Measurements from ENCODE around the gene ADAP1. TPM values are rescaled to one million over a fixed set of nuclear protein-coding genes. Genes with fewer than 3 reads are reported as not detected.
A peak's percentile ranks its signal among the peaks of the same experiment; 100 is the strongest.
"Not testable (repeated sequence)": the region's sequence is repeated elsewhere in the genome, so short reads cannot be mapped to it uniquely, and the experiment has no call there.

Gene ADAP1
- total RNA-seq, 1 donor from 2014 or later: 10.0 TPM

GRCh38 chr7:951881-952547, 2.5 kb downstream of the ADAP1 start:
- DNase-seq (ENCODE audit: missing footprints): no peak
- ATAC-seq: no peak
- intact Hi-C loops (cut with DNase I): loop anchor here (10.0 kb wide), 1 partner anchor 47 kb away; no protein-coding TSS in a partner anchor

DNA sequence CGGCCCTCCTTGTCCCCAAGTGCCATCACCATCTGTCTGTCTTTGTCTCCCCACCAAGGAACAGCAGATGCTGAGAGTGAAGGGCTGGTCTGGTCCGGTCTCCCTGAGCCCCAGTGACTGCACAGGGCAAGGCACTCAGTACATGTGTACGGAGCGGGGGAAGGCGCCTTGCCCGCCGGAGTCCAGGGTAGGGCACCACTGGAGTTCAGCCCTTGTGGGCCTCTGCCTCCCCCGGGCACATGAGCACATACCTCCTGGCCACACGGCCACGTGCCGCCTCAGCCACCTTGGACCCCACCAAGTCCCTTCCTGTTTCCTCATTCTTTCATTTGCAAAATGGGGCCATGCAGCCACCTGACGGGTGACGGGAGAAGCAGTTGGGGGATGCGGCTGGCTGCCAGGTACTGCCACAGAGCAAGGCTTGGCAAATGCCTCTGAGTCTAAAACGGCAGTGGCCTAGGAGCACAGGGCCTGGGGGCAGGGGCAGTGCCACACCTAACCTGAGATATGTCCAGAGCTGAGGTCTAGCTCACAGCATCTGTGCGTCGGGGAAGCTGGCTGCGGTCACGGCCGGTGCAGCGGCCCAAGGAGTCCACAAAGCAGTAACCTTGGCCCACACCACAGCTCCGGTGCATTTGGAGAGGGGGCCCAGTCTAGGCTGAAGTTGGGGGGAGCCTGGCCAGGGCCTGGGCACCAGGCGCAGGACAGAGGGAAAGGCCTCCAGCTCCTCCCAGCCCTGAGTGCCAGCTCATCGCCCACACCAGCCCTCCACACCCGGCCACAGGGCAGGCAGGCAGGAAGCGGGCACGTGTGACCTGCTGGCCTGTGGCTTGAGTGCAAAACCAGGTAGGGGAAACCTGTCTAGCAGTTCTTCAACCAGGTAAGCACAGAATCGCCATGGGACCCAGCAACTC, 5.2 kb downstream of the ADAP1 start:
- intact Hi-C loops (cut with DNase I): no loop called here
- no peak for DNase-seq (ENCODE audit: missing footprints)
- no peak for ATAC-seq

DNA sequence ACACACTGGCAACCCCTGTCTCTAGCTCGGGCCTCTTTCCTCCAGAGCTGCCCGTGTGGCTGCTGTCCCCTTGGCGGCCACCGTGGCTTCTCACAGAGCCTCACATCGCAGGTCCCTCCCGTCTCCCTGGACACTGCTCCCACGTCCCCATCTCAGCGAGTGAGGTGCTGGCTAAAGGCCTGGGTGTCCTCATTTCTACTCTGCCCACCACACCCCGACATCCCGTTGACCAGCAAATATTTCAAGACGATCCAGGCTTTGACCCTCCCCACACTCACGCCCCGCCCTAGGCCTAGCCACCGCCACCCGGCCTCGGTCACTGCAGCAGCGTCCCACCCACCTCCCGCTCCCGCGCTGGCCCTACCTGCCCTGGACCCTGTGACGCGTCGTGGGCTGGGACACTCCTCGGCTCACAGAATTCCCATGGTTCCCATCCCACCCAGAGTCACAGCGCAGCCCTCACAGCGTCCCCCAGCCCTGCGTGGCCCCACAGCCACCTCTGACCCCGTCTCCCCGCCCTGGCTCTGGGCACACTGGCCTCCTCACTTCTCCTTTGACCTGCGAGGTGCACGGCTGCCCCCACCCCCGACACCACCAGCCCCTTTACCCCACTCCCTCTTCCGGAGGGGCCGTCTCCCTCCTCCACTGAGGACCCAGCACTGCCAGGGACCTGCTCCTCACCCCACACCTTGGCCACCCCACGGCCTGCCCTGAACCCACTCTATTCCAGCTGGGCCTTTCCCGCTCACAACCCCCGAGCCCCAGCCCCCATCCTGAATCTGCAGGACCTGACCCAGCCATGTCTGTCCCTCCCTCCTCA, 6.9 kb downstream of the ADAP1 start:
- ATAC-seq (no peak), DNase-seq (ENCODE audit: missing footprints) (no peak)
- intact Hi-C loops (cut with DNase I): no loop called here

DNA sequence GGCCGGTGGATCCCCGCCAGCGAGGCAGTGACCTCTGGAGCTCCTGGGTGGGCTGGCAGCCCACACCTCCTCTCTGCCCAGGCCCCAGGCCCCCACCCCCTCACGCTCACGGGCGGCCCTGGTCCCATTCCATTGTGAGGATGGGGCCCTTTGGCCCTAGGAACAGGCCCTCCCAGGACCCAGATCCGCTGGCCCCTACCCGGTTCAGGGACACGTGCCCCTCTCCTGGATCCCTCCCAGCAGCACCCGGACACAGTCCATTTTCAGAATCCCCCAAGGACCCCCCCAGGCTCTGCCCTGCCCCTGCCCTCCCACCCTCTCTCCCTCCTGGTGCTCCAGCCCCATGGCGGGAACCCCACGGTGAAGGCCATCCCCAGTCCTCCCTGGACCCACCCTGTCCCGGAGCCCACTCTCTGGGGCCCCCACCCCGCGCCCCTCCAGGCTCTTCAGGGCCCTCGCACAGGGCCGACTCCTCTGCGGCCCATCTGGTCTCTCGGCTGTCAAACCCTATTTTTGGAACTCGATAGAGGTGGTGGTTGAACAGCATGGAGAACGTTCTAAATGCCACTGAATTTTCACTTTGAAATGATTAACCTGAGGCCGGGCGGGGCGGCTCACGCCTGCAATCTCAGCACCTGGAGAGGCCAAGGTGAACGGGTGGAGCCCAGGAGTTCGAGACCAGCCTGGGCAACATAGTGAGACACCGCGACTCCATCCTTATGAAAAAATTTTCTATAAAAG, 8.1 kb downstream of the ADAP1 start:
- ATAC-seq (no peak), DNase-seq (ENCODE audit: missing footprints) (no peak)
- intact Hi-C loops (cut with DNase I): no loop called here

- DNase-seq (ENCODE audit: missing footprints) (no peak), ATAC-seq (peak; percentile 28)
- intact Hi-C loops (cut with DNase I): no loop called here
Observed at GRCh38 chr7:945556-946255, 8.8 kb downstream of the ADAP1 start.

- intact Hi-C loops (cut with DNase I): no loop called here
- DNase-seq (ENCODE audit: missing footprints) (no peak), ATAC-seq (no peak)
Observed at GRCh38 chr7:945147-945555, 9.3 kb downstream of the ADAP1 start.

DNA sequence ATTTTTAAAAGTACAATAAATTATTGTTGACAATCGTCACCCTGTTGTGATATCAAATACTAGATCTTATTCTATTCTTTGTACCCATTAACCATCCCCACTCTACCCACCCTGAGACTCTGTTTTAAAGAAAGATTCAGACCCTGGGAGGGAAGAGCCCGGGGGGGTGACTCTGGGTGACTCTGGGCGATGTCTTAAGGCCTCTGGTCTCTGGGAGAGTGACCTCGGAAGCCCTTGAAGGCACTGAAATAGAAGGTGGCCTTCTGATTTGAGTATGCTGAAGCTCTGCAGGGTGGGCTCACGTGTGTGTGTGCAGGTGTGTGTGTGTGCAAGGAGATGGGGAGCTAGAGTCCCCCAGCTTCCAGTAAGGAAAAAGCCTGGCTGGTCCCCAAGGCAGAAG, 9.7 kb downstream of the ADAP1 start:
- DNase-seq (ENCODE audit: missing footprints) (no peak), ATAC-seq (no peak)
- intact Hi-C loops (cut with DNase I): no loop called here

- intact Hi-C loops (cut with DNase I); DNase-seq (ENCODE audit: missing footprints); ATAC-seq: not testable (repeated sequence)
Observed at GRCh38 chr7:943793-944192, 10.7 kb downstream of the ADAP1 start.

DNA sequence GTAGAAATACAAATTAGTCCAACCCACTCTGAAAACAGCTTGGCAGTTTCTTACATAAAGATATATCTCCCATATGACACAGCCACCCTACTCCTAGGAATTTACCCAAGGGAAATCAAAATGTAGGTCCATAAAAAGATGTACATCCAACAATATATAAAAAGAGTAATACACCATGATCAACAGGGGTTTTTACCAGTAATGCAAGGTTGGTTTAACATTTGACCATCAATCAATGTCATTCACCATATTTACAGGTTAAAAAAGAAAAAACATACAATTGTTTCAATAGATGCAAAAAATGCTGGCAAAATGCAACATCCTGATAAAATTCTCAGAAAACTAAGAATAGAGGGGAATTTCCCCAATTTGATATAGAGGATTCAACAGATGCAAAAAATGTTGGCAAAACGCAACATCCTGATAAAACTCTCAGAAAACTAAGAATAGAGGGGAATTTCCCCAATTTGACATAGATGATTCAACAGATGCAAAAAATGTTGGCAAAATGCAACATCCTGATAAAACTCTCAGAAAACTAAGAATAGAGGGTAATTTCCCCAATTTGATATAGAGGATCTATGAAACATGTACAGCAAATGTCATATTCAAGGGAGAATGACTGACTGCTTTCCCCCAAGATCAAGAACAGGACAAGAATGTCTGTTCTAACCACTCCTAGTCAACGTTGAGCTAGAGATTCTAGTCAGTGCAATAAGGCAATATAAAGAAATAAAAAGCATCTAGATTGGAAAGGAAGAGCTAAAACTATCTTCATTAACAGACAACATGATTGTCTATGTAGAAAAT, 13.7 kb downstream of the ADAP1 start:
- ATAC-seq: no peak
- intact Hi-C loops (cut with DNase I): no loop called here
- DNase-seq (ENCODE audit: missing footprints): no peak

DNA sequence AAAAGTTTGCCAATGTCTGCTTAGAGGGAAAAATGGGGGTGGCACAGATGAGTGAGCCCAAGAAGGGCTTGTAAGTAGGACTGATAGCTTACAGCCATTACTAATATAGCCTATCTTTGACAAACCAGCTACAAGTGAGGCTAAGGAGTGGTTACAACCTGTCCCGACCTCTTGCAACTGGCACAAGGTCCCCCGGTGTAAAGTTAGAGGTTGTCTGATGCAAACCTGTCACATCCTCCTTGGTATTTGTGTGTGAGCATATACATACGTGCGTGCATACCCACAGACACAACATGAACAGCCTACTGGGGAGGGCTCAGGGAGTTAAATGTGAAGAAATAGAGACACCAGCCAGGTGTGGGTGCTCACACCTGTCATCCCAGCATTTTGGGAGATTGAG, 14.6 kb downstream of the ADAP1 start:
- ATAC-seq (no peak), DNase-seq (ENCODE audit: missing footprints) (no peak)
- intact Hi-C loops (cut with DNase I): no loop called here

DNA sequence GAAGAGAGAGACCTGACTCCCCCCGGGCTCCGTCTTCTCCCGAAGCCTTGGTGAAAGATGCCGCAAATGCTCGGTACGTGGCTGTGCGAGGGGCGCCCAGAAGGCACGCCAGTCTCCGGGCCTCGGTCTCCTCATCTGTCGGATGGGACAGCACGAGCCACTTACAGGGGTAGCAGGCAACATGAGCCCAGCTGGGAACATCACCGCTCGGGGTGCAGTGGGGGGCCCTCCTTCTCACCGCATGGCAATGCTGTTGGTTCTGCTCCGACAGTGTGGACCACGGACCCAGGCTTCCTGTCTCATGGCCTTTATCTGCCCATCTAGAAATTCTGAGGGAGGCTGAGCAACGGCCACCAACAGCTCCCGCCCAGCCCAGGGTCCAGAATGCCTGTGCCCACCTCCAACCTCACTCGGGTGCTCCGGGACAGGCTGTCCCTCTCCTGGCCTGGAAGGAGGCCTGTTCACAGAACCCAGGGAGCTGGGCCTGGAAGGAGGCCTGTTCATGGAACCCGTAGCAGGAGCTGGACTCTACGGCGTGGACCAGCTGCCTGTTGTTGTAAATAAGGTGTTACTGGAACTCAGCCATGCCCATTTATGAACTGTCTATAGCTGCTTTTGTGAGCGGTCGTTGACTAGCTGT, 15.8 kb downstream of the ADAP1 start:
- intact Hi-C loops (cut with DNase I): no loop called here
- ATAC-seq (no peak), DNase-seq (ENCODE audit: missing footprints) (no peak)

DNA sequence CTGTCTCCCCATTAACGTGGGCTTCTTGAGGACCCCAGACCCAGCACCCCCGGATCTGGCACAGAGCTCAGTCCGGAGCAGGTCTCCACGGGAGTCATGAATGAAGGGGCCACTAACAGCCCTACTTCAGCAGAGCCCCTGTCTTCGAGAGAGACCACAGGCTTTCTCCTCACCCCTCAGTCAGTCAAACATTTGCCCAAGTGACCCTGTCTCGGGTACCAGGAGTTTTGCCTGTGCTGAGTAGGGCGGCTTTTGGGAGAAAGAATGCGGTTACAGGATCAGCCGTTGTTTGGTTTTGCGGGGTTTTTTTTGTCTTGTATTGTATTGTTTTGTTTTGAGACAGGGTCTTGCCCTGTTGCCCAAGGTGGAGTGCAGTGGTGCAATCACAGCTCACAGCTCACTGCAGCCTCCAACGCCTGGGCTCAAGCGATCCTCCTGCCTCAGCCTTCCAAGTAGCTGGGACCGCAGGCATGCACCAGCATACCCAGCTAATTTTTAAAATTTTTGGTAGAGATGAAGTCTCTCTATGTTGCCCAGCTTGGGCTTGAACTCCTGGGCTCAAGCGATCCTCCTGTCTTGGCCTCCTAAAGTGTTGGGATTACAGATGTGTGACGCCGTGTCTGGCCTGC, 16.5 kb downstream of the ADAP1 start:
- DNase-seq (ENCODE audit: missing footprints) (no peak), ATAC-seq (no peak)
- intact Hi-C loops (cut with DNase I): no loop called here

DNA sequence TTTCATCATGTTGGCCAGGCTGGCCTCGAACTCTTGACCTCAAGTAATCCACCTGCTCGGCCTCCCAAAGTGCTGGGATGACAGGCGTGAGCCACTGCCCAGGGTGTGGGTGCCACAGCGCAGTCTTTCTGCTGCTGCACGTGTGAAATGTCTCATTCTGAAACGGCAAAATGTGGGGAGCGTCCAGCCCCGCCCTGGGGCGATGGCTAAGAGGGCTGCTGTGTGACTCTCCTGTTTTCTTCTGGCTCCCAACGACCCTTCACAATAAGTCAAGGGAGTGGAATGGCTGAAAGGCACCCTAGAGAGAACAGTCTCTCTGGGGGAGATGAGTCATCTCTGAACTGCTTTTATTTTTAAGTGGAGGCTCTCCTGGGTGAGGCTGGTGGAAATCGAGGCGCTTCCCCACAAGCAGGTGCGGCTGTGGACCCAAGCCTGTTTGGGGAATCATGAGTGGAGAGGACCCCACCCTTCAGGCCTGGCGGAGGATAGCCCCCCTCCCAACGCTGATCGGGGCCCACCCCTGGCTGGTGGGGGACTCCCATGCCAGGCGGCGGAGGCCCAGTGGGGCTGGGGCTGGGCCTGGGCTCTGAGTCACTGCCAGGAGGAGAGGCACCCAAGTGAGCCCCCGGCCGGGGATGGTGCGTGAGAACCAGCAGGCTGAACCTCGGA, 18.0 kb downstream of the ADAP1 start:
- intact Hi-C loops (cut with DNase I): no loop called here
- ATAC-seq (no peak), DNase-seq (ENCODE audit: missing footprints) (peak; percentile 59)

- intact Hi-C loops (cut with DNase I): no loop called here
- DNase-seq (ENCODE audit: missing footprints): peak; percentile 11
- no peak for ATAC-seq
Observed at GRCh38 chr7:935874-936385, 18.6 kb downstream of the ADAP1 start.

DNA sequence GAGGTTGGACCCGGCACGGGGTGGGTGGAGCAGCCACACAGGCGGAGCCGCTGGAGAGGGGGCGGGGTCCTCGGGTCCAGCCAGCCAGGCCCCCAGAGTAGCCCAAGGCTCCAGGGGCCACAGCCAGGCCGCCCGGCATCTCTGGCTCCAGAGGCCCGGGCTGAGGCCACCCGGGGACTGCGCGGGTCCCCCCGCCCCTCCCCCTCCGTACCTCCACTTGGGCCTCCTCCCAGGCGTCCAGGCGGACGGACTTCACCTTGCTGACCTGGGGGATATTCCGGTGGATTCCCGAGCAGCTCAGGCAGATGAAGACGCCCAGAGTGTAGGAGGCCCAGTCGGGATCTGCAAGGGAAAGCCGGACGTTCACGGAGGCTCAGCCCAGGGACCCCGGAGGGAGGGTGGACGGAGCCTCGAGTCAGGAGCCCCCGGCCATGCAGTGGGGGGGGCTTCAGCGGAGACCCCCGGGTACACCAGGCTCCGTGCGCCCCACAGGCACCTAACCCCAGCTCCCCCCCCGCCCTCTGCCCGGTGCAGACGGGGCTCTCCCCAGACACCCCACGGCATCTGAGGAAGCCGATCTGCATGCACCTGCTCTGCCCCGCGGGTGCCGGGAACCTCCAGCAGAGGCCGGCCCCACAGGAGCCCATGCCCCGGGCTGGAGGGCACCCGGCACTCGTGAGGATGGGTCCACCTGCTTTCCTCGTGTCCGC, 19.2 kb downstream of the ADAP1 start:
- DNase-seq (ENCODE audit: missing footprints): peak; percentile 49
- no peak for ATAC-seq
- intact Hi-C loops (cut with DNase I): no loop called here
